Activated T-cell treated with anti-CD3 and anti-CD28 coated beads for 4 hours (primary cell): ENCODE measurements around the gene FBXO28.
"Not testable (repeated sequence)": the region's sequence is repeated elsewhere in the genome, so short reads cannot be mapped to it uniquely, and the experiment has no call there.

ENCODE experiments used
- DNase-seq: peaks from one replicate; pipeline ENCODE4 v3.0.0-alpha.2; 2020

The FBXO28 gene

GRCh38 chr1:224192082-224192788 lies 78.3 kb downstream of the FBXO28 start:
- no peak for DNase-seq

- DNase-seq, result no peak
Measured at GRCh38 chr1:224193319-224193966, 79.5 kb downstream of the FBXO28 start.

DNA sequence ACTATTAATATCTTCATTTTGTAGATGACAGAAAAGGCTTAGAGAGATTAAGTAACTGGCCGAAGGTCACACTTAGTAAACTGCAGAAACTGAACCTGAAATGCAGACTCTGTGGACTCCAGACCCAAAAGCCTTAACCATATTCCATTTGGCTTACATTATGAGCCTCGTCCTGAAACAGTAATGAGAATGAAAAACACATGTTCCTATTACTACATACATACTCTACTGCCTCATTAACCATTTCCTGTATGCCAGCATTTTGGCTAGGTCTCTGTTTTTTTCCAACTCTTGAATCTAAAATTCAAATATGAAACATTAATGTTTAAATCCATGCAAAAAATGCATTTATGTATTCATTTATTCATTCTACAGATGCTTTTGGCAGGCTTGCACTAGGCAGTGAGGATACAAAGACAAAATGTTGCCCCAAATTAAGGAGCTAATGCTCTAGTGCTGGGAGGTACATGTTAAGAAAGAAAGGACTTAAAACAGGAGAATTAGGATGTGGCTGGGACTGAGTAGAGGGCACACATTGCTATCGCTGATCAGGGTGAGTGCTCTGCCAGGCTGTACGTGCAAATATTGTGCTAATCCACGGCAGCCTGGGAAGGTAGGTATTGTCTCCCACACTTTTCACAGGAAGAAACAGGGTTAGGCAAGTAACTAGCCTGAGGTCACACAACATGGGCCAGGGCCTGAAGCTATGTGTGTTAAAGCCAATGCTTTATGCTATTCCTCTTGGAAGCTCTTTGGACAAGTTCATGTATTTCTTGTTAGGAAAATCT lies 83.1 kb downstream of the FBXO28 start:
- no peak for DNase-seq

DNA sequence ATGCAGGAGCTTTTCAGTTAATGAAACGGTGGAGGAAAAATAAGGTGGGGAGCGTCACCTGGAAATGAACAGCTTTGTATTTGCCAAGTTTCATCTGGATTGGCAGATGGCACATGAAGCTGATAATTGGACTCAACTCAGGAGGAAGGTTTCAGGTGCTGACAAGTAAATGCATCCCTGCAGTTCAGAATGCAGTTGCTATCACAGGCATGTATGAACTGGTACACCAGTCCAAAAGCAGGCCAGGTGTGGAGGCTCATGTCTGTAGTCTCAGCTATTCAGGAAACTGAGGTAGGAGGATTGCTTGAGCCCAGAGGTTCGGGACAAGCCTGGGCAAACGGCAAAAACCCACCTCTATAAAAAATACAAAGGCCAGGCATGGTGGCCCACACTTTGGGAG lies 84.7 kb downstream of the FBXO28 start:
- no peak for DNase-seq

GRCh38 chr1:224199679-224200078 lies 85.8 kb downstream of the FBXO28 start:
- DNase-seq, result no peak

DNA sequence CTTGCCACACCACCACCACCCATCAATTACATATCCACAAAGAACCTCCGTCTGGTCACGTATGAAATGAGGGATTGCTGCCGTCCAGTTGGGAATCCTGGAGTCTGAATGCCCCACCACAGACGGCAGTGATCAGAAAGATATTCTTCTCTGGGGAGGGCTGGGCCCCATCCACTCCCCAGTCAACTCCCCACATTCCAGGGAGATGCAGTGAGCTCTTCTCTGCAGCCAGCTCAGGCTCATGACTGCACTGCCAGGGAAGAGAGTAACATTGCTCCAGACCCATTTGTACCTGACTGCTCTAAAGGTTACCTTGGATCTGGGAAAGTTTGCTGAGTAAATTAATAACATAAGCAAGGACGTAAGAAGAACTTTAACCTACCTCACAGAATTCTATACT lies 87.5 kb downstream of the FBXO28 start:
- no peak for DNase-seq

DNA sequence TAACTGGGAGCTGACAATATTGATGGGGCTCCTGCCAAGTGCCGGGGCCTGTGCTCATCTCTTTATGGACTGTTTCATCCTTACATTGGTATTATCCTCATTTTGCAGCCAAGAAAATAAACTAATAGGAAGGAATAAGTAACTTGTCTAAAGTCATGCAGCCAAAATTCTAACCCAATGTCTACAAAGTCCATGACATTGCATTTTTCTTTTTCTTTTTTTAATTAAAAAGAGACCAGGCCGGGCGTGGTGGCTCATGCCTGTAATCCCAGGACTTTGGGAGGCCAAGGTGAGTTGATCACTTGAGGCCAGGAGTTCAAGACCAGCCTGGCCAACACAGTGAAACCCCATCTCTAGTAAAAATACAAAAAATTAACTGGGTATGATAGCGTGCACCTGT lies 87.9 kb downstream of the FBXO28 start:
- no peak for DNase-seq

- no peak for DNase-seq
Measured at GRCh38 chr1:224203243-224204016, 89.5 kb downstream of the FBXO28 start.

DNA sequence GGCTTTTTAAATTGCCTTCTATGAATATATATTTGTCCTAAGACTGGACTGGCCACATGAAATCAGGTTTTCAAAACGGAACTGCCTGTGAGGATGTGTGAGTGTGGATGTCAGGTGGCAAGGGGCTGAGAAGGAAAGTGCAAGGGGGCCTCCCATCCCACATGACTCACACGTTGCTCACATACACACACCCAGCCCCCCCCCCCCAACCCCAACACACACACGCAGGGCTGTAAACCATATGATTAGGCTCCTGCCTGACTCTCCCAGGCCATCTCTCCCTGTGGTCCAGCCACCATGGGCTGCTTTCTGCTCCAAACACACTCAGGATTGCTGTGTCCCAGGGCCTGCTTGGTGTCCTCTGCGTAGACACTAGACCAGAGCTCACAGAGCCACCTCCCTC lies 91.5 kb downstream of the FBXO28 start:
- DNase-seq, result no peak

DNA sequence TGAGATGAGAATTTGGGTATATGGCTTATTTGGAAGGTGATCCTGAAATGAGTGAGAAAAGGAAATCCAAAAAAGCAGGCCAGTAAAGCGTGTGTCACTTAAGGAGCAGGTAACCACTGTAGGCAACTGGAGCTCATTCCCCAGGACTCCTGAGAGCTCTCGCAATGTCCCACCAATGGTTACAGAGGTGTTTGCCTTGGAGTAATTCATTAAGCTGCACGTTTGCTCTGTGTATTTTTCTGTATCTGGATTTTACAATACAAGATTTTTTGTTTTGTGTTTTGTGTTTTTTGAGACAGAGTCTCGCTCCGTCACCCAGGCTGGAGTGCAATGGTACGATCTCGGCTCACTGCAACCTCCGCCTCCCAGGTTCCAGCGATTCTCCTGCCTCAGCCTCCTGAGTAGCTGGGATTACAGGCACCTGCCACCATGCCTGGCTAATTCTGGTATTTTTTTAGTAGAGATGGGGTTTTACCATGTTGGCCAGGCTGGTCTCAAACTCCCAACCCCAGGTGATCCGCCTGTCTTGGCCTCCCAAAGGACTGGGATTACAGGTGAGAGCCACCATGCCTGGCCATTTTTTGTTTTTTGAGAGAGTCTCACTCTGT lies 92.1 kb downstream of the FBXO28 start:
- not testable (repeated sequence) for DNase-seq

DNA sequence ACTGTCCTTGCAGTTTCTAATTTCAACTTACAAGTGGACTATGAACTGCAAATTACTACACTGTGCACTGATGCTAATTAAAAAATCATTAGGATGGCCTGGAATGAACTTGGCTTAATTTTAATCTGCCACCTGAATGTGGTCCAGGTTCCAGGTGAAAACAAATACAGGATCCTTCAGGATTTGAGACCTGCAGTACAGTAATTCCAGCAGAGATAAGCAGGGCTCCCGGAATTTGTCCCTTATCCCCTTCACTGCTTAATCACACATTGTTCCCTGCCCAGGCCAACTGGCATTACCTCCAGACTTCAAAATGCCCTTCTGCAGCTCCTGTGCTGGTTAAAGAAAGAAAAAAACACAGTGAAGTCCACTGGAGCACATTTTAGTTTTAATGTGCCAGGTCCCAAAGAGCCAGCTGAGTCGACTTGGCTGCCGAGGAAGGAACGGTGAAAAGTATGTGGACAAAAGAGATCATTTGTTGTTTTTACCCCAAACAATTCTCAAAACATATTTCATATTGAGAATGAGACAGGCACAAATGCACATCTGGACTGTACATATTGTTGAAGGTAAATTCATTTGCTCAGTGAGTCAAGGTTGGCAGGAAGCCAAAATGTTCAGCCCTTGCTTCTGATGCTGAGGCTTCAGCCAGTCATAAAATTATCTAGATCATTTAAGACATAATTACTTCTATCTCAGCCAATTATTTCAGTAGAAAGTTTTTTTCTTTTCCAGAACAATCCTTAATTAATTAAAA lies 97.5 kb downstream of the FBXO28 start:
- no peak for DNase-seq
